ENCODE measurements around the gene CCL25. TPM values are rescaled to one million over a fixed set of nuclear protein-coding genes. Genes with fewer than 3 reads are reported as not detected.
"Not testable (repeated sequence)": the region's sequence is repeated elsewhere in the genome, so short reads cannot be mapped to it uniquely, and the experiment has no call there.

Gene CCL25
- total RNA-seq, 1 experiment from 2014 or later, result not detected

GRCh38 chr19:8030960-8031359, 21.6 kb upstream of the CCL25 start:
- ChIA-PET POLR2A (no interaction called here), CTCF (interaction anchor here (0.6 kb wide), 1 partner anchor 406 kb away, joined by 3 read pairs; no protein-coding TSS in a partner anchor)
- Mint-ChIP-seq H3K9me3 (ENCODE audit: unreplicated experiment) (no peaks in the 10 kb centered on the region), H3K4me3 (ENCODE audit: unreplicated experiment) (no peak overlapping the region), H3K27me3 (ENCODE audit: insufficient read depth, unreplicated experiment) (peaks cover 1% of the 10 kb centered on the region), H3K27ac (ENCODE audit: low read depth, unreplicated experiment) (no peak overlapping the region), H3K4me1 (ENCODE audit: insufficient read depth, unreplicated experiment) (no peaks in the 10 kb centered on the region), H3K36me3 (ENCODE audit: insufficient read depth, unreplicated experiment) (no peaks in the 10 kb centered on the region)
- no TSS peak for BruUV-seq (replicated peaks)
- no peak for DNase-seq (ENCODE audit: unreplicated experiment)
- no peak for TF ChIP-seq CTCF (IDR thresholded peaks at IDR 0.05; ENCODE audit: unreplicated experiment)
- intact Hi-C loops (cut with micrococcal nuclease), result no loop called here

GRCh38 chr19:8033287-8034177, 19.0 kb upstream of the CCL25 start:
- intact Hi-C loops (cut with micrococcal nuclease); H3K36me3 Mint-ChIP-seq (ENCODE audit: insufficient read depth, unreplicated experiment); BruUV-seq (replicated peaks); CTCF ChIA-PET; H3K4me1 Mint-ChIP-seq (ENCODE audit: insufficient read depth, unreplicated experiment); H3K27ac Mint-ChIP-seq (ENCODE audit: low read depth, unreplicated experiment); H3K9me3 Mint-ChIP-seq (ENCODE audit: unreplicated experiment); H3K4me3 Mint-ChIP-seq (ENCODE audit: unreplicated experiment); DNase-seq (ENCODE audit: unreplicated experiment): not testable (repeated sequence)
- POLR2A ChIA-PET, result interaction anchor here (0.7 to 1.4 kb wide), 2 partner anchors 11 to 227 kb away, joined by 3 to 4 read pairs; no protein-coding TSS in a partner anchor
- peaks cover 20% of the 10 kb centered on the region for H3K27me3 Mint-ChIP-seq (ENCODE audit: insufficient read depth, unreplicated experiment)

- no peak overlapping the region for H3K4me3 Mint-ChIP-seq (ENCODE audit: unreplicated experiment)
- intact Hi-C loops (cut with micrococcal nuclease), result no loop called here
- DNase-seq (ENCODE audit: unreplicated experiment), result no peak
- POLR2A ChIA-PET, result no interaction called here
- H3K27me3 Mint-ChIP-seq (ENCODE audit: insufficient read depth, unreplicated experiment), result peaks cover 20% of the 10 kb centered on the region
- no peaks in the 10 kb centered on the region for H3K36me3 Mint-ChIP-seq (ENCODE audit: insufficient read depth, unreplicated experiment)
- no peaks in the 10 kb centered on the region for H3K4me1 Mint-ChIP-seq (ENCODE audit: insufficient read depth, unreplicated experiment)
- no peak overlapping the region for H3K27ac Mint-ChIP-seq (ENCODE audit: low read depth, unreplicated experiment)
- H3K9me3 Mint-ChIP-seq (ENCODE audit: unreplicated experiment), result no peaks in the 10 kb centered on the region
- no peak for TF ChIP-seq CTCF (IDR thresholded peaks at IDR 0.05; ENCODE audit: unreplicated experiment)
- no TSS peak for BruUV-seq (replicated peaks)
- CTCF ChIA-PET, result no interaction called here
These were observed 18.4 kb upstream of the CCL25 start for GRCh38 chr19:8034178-8034525.

GRCh38 chr19:8036434-8037099, 16.0 kb upstream of the CCL25 start:
- Mint-ChIP-seq H3K4me3 (ENCODE audit: unreplicated experiment) (no peak overlapping the region), H3K27ac (ENCODE audit: low read depth, unreplicated experiment) (no peak overlapping the region), H3K4me1 (ENCODE audit: insufficient read depth, unreplicated experiment) (no peaks in the 10 kb centered on the region), H3K36me3 (ENCODE audit: insufficient read depth, unreplicated experiment) (no peaks in the 10 kb centered on the region), H3K27me3 (ENCODE audit: insufficient read depth, unreplicated experiment) (peaks cover 20% of the 10 kb centered on the region), H3K9me3 (ENCODE audit: unreplicated experiment) (no peaks in the 10 kb centered on the region)
- DNase-seq (ENCODE audit: unreplicated experiment), result no peak
- ChIA-PET CTCF (no interaction called here), POLR2A (interaction anchor here (0.6 kb wide), 1 partner anchor 58 kb away, joined by 5 read pairs; no protein-coding TSS in a partner anchor)
- BruUV-seq (replicated peaks), result no TSS peak
- TF ChIP-seq CTCF (IDR thresholded peaks at IDR 0.05; ENCODE audit: unreplicated experiment), result no peak
- intact Hi-C loops (cut with micrococcal nuclease), result no loop called here
